HEK293 (cell line): ENCODE data around the gene IL17REL.

Experiments
- CTCF ChIA-PET: fragments of 350-600 bp; formaldehyde crosslinking; extraction: SDS; loops from one replicate; lab custom pipeline; 2021; ENCODE audit warnings: antibody characterized with exemption; lab: Yijun Ruan, JAX
- POLR2A ChIA-PET: fragments of 300-600 bp; formaldehyde crosslinking; extraction: SDS; loops from one replicate; lab custom pipeline; 2020; ENCODE audit warnings: antibody characterized with exemption, inconsistent platforms; lab: Yijun Ruan, JAX
- H3K27ac ChIP-seq: fragments of 200-500 bp; sonication (Bioruptor generic); 2 replicates; pipeline ENCODE4 v1.5.1; 2014; ENCODE audit warnings: low read depth, low read length, control low read depth, inconsistent platforms; ENCODE audit errors: extremely low read depth
- H3K36me3 ChIP-seq, 2 experiments: fragments of 200-500 bp in 1 of 2; sonication (Bioruptor generic) in 1 of 2; 1 replicate in 1 of 2; 2 replicates in 1 of 2; pipeline ENCODE4 v1.5.1; 2014 to 2017; ENCODE audit warnings: inconsistent platforms in 2 of 2, low read length in 2 of 2; ENCODE audit not compliant: control insufficient read depth in 2 of 2, insufficient read depth in 1 of 2
- H3K4me1 ChIP-seq: fragments of 200-500 bp; sonication (Bioruptor generic); 2 replicates; pipeline ENCODE4 v1.5.1; 2014; ENCODE audit warnings: mild to moderate bottlenecking, low read length, inconsistent platforms; ENCODE audit not compliant: control insufficient read depth, insufficient read depth
- H3K4me3 ChIP-seq: 2 replicates; pipeline ENCODE4 v1.5.1; 2011; ENCODE audit warnings: low read depth, mild to moderate bottlenecking, control low read depth, low read length, moderate library complexity
- H3K9me3 ChIP-seq: fragments of 200-500 bp; sonication (Bioruptor generic); 2 replicates; pipeline ENCODE4 v1.5.1; 2014; ENCODE audit warnings: low read depth, low read length, inconsistent platforms; ENCODE audit not compliant: control insufficient read depth, insufficient read depth
- REPIN1 ChIP-seq: fragments of 450-650 bp; formaldehyde crosslinking; IDR thresholded peaks from 2 replicates; pipeline ENCODE4 v1.5.1; 2017; ENCODE audit warnings: missing biosample characterization, missing genetic modification characterization, low read depth
- SP3 ChIP-seq: fragments of 450-650 bp; formaldehyde crosslinking; IDR thresholded peaks from 2 replicates; pipeline ENCODE4 v1.5.1; 2016; ENCODE audit warnings: missing biosample characterization, missing genetic modification characterization
- ZIC2 ChIP-seq: fragments of 450-650 bp; formaldehyde crosslinking; IDR thresholded peaks from 2 replicates; pipeline ENCODE4 v1.5.1; 2016; ENCODE audit warnings: missing biosample characterization, missing genetic modification characterization
- ZNF133 ChIP-seq: fragments of 450-650 bp; formaldehyde crosslinking; IDR thresholded peaks from 2 replicates; pipeline ENCODE4 v1.5.1; 2016; ENCODE audit warnings: missing biosample characterization, missing genetic modification characterization
- ZNF239 ChIP-seq: fragments of 450-650 bp; formaldehyde crosslinking; IDR thresholded peaks from 2 replicates; pipeline ENCODE4 v1.5.1; 2016; ENCODE audit warnings: missing biosample characterization, missing genetic modification characterization
- ZNF324 ChIP-seq: fragments of 450-650 bp; formaldehyde crosslinking; IDR thresholded peaks from 2 replicates; pipeline ENCODE4 v1.5.1; 2016; ENCODE audit warnings: missing biosample characterization, missing genetic modification characterization
- ZNF37A ChIP-seq: fragments of 450-650 bp; IDR thresholded peaks from 2 replicates; pipeline ENCODE4 v1.5.1; 2018; ENCODE audit warnings: missing biosample characterization, missing genetic modification characterization
- ZNF639 ChIP-seq: fragments of 450-650 bp; formaldehyde crosslinking; IDR thresholded peaks from 2 replicates; pipeline ENCODE4 v1.5.1; 2016; ENCODE audit warnings: missing biosample characterization, missing genetic modification characterization
- ZNF654 ChIP-seq: fragments of 450-650 bp; formaldehyde crosslinking; IDR thresholded peaks from 2 replicates; pipeline ENCODE4 v1.5.1; 2016; ENCODE audit warnings: low read depth, missing biosample characterization, missing genetic modification characterization
- ZNF677 ChIP-seq: fragments of 450-650 bp; IDR thresholded peaks from 2 replicates; pipeline ENCODE4 v1.5.0; 2018; ENCODE audit warnings: missing biosample characterization, mild to moderate bottlenecking, missing genetic modification characterization, moderate library complexity
- ZNF792 ChIP-seq: fragments of 450-650 bp; formaldehyde crosslinking; IDR thresholded peaks from 2 replicates; pipeline ENCODE4 v1.5.1; 2016; ENCODE audit warnings: missing biosample characterization, missing genetic modification characterization
- ZSCAN30 ChIP-seq: fragments of 450-650 bp; IDR thresholded peaks from 2 replicates; pipeline ENCODE4 v1.5.1; 2018; ENCODE audit warnings: missing biosample characterization, mild to moderate bottlenecking, missing genetic modification characterization, moderate library complexity
- TF ChIP-seq, protein P1 (sequence below): fragments of 450-650 bp; formaldehyde crosslinking; IDR thresholded peaks from 2 replicates; pipeline ENCODE4 v1.5.1; 2016; ENCODE audit warnings: missing biosample characterization, missing genetic modification characterization
- TF ChIP-seq, protein P2 (sequence below): fragments of 450-650 bp; formaldehyde crosslinking; IDR thresholded peaks from 2 replicates; pipeline ENCODE4 v1.5.1; 2016; ENCODE audit warnings: missing biosample characterization, missing genetic modification characterization, low read depth
- TF ChIP-seq, protein P3 (sequence below): fragments of 450-650 bp; formaldehyde crosslinking; IDR thresholded peaks from 2 replicates; pipeline ENCODE4 v1.5.1; 2016; ENCODE audit warnings: missing biosample characterization, missing genetic modification characterization
- TF ChIP-seq, protein P4 (sequence below): fragments of 450-650 bp; formaldehyde crosslinking; IDR thresholded peaks from 2 replicates; pipeline ENCODE4 v1.5.1; 2017; ENCODE audit warnings: missing biosample characterization, mild to moderate bottlenecking, missing genetic modification characterization, moderate library complexity

IL17REL gene

GRCh38 chr22:50032109-50032871 lies 19.7 kb upstream of the IL17REL start:
- POLR2A ChIA-PET, result no interaction called here
- H3K9me3 ChIP-seq, result no peaks in the 10 kb centered on the region
- no peak overlapping the region for H3K4me3 ChIP-seq
- no peaks in the 10 kb centered on the region for H3K36me3 ChIP-seq
- CTCF ChIA-PET, result interaction anchor here (0.5 to 3.6 kb wide), 7 partner anchors 9 to 264 kb away, joined by 3 to 67 read pairs (median 4); no protein-coding TSS in a partner anchor
- TF ChIP-seq REPIN1 (tag by site-specific recombination) (no peak), ZIC2 (no peak), ZNF654 (no peak), ZNF239 (tag by site-specific recombination) (no peak), ZSCAN30 (tag by site-specific recombination) (no peak), ZNF639 (tag by site-specific recombination) (no peak), ZNF324 (tag by site-specific recombination) (no peak), ZNF133 (tag by site-specific recombination) (no peak), SP3 (no peak), ZNF792 (tag by site-specific recombination) (no peak), ZNF677 (no peak), ZNF37A (tag by site-specific recombination) (no peak)
- TF ChIP-seq, protein P1, sequence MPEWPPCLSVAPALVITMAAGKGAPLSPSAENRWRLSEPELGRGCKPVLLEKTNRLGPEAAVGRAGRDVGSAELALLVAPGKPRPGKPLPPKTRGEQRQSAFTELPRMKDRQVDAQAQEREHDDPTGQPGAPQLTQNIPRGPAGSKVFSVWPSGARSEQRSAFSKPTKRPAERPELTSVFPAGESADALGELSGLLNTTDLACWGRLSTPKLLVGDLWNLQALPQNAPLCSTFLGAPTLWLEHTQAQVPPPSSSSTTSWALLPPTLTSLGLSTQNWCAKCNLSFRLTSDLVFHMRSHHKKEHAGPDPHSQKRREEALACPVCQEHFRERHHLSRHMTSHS (tag by site-specific recombination), result no peak
- TF ChIP-seq, protein P2, sequence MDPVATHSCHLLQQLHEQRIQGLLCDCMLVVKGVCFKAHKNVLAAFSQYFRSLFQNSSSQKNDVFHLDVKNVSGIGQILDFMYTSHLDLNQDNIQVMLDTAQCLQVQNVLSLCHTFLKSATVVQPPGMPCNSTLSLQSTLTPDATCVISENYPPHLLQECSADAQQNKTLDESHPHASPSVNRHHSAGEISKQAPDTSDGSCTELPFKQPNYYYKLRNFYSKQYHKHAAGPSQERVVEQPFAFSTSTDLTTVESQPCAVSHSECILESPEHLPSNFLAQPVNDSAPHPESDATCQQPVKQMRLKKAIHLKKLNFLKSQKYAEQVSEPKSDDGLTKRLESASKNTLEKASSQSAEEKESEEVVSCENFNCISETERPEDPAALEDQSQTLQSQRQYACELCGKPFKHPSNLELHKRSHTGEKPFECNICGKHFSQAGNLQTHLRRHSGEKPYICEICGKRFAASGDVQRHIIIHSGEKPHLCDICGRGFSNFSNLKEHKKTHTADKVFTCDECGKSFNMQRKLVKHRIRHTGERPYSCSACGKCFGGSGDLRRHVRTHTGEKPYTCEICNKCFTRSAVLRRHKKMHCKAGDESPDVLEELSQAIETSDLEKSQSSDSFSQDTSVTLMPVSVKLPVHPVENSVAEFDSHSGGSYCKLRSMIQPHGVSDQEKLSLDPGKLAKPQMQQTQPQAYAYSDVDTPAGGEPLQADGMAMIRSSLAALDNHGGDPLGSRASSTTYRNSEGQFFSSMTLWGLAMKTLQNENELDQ (tag by site-specific recombination), result no peak
- TF ChIP-seq, protein P3, sequence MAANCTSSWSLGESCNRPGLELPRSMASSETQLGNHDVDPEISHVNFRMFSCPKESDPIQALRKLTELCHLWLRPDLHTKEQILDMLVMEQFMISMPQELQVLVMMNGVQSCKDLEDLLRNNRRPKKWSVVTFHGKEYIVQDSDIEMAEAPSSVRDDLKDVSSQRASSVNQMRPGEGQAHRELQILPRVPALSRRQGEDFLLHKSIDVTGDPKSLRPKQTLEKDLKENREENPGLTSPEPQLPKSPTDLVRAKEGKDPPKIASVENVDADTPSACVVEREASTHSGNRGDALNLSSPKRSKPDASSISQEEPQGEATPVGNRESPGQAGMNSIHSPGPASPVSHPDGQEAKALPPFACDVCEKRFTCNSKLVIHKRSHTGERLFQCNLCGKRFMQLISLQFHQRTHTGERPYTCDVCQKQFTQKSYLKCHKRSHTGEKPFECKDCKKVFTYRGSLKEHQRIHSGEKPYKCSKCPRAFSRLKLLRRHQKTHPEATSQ (tag by site-specific recombination), result no peak
- TF ChIP-seq, protein P4, sequence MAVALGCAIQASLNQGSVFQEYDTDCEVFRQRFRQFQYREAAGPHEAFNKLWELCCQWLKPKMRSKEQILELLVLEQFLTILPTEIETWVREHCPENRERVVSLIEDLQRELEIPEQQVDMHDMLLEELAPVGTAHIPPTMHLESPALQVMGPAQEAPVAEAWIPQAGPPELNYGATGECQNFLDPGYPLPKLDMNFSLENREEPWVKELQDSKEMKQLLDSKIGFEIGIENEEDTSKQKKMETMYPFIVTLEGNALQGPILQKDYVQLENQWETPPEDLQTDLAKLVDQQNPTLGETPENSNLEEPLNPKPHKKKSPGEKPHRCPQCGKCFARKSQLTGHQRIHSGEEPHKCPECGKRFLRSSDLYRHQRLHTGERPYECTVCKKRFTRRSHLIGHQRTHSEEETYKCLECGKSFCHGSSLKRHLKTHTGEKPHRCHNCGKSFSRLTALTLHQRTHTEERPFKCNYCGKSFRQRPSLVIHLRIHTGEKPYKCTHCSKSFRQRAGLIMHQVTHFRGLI (tag by site-specific recombination), result no peak
- TF ChIP-seq, all 188 proteins: peak for 0
- H3K27ac ChIP-seq, result no peak overlapping the region
- H3K4me1 ChIP-seq, result no peaks in the 10 kb centered on the region
